H9 (cell line): ENCODE data around the gene RNF31. TPM values are rescaled to one million over a fixed set of nuclear protein-coding genes. Genes with fewer than 3 reads are reported as not detected.

ENCODE experiments used
- DNase-seq: peaks from one replicate; pipeline ENCODE4 v3.0.0-alpha.2; 2017
- H2AFZ ChIP-seq: one replicate; pipeline ENCODE4 v1.6.1; 2013; ENCODE audit warnings: mild to moderate bottlenecking, low read length, control low read depth, moderate library complexity
- H2AK5ac ChIP-seq: 2 replicates; pipeline ENCODE4 v1.6.1; 2013; ENCODE audit warnings: low read length, control low read depth, mixed read lengths; ENCODE audit not compliant: insufficient read length
- H2BK120ac ChIP-seq: one replicate; pipeline ENCODE4 v1.6.1; 2013; ENCODE audit warnings: low read depth, mild to moderate bottlenecking, low read length, control low read depth, inconsistent platforms; ENCODE audit not compliant: poor library complexity, severe bottlenecking
- H2BK12ac ChIP-seq: 2 replicates; pipeline ENCODE4 v1.6.1; 2013; ENCODE audit warnings: low read length, control low read depth, mixed read lengths, low read depth; ENCODE audit not compliant: insufficient read length
- H2BK15ac ChIP-seq: 2 replicates; pipeline ENCODE4 v1.6.1; 2013; ENCODE audit warnings: low read depth, low read length, control low read depth
- H2BK20ac ChIP-seq: one replicate; pipeline ENCODE4 v1.6.1; 2013; ENCODE audit warnings: low read depth, mild to moderate bottlenecking, low read length, control low read depth, inconsistent platforms; ENCODE audit not compliant: poor library complexity, severe bottlenecking
- H2BK5ac ChIP-seq: 2 replicates; pipeline ENCODE4 v1.6.1; 2013; ENCODE audit warnings: low read length, control low read depth, mixed read lengths; ENCODE audit not compliant: insufficient read length
- H3K14ac ChIP-seq: 2 replicates; pipeline ENCODE4 v1.6.1; 2013; ENCODE audit warnings: low read length, control low read depth; ENCODE audit not compliant: insufficient read depth
- H3K18ac ChIP-seq: 2 replicates; pipeline ENCODE4 v1.6.1; 2013; ENCODE audit warnings: low read depth, mild to moderate bottlenecking, mixed read lengths, low read length, control low read depth; ENCODE audit not compliant: insufficient read length
- H3K23ac ChIP-seq: 2 replicates; pipeline ENCODE4 v1.6.1; 2013; ENCODE audit warnings: low read length, control low read depth, mixed read lengths, low read depth; ENCODE audit not compliant: insufficient read length
- H3K23me2 ChIP-seq: 2 replicates; pipeline ENCODE4 v1.6.1; 2013; ENCODE audit warnings: low read depth, mild to moderate bottlenecking, mixed read lengths, low read length, control low read depth; ENCODE audit not compliant: insufficient read length, poor library complexity, severe bottlenecking
- H3K27ac ChIP-seq: 2 replicates; pipeline ENCODE4 v1.5.1; 2013; ENCODE audit warnings: low read length, control low read depth, mixed read lengths, low read depth; ENCODE audit not compliant: insufficient read length
- H3K27me3 ChIP-seq: 2 replicates; pipeline ENCODE4 v1.6.1; 2013; ENCODE audit warnings: low read length, control low read depth, inconsistent platforms; ENCODE audit not compliant: insufficient read depth
- H3K4ac ChIP-seq: 2 replicates; pipeline ENCODE4 v1.6.1; 2013; ENCODE audit warnings: low read depth, mild to moderate bottlenecking, control low read depth, inconsistent platforms, low read length, moderate library complexity
- H3K4me1 ChIP-seq: 2 replicates; pipeline ENCODE4 v1.6.1; 2013; ENCODE audit warnings: low read length, control low read depth, inconsistent platforms; ENCODE audit not compliant: insufficient read depth
- H3K4me2 ChIP-seq: 2 replicates; pipeline ENCODE4 v1.6.1; 2013; ENCODE audit warnings: low read length, control low read depth, mixed read lengths; ENCODE audit not compliant: insufficient read length, insufficient read depth
- H3K56ac ChIP-seq: 2 replicates; pipeline ENCODE4 v1.6.1; 2013; ENCODE audit warnings: low read depth, mild to moderate bottlenecking, mixed read lengths, low read length, control low read depth; ENCODE audit not compliant: insufficient read length
- H3K79me1 ChIP-seq: 2 replicates; pipeline ENCODE4 v1.6.1; 2013; ENCODE audit warnings: low read depth, mild to moderate bottlenecking, moderate library complexity, low read length, control low read depth, inconsistent platforms; ENCODE audit not compliant: insufficient read depth, poor library complexity, severe bottlenecking
- H3K79me2 ChIP-seq: 2 replicates; pipeline ENCODE4 v1.6.1; 2013; ENCODE audit warnings: low read length, control low read depth, inconsistent platforms; ENCODE audit not compliant: insufficient read depth
- H3K9ac ChIP-seq: 2 replicates; pipeline ENCODE4 v1.6.1; 2013; ENCODE audit warnings: low read length, control low read depth, mixed read lengths; ENCODE audit not compliant: insufficient read length; ENCODE audit errors: extremely low read depth
- H3K9me3 ChIP-seq: one replicate; pipeline ENCODE4 v1.6.1; 2013; ENCODE audit warnings: low read depth, low read length, inconsistent platforms; ENCODE audit not compliant: control insufficient read depth
- H3T11ph ChIP-seq: one replicate; pipeline ENCODE4 v1.6.1; 2013; ENCODE audit warnings: mild to moderate bottlenecking, low read length, control low read depth, inconsistent platforms
- H4K20me1 ChIP-seq: one replicate; pipeline ENCODE4 v1.6.1; 2013; ENCODE audit not compliant: control insufficient read depth, insufficient read length, insufficient read depth
- H4K5ac ChIP-seq: 2 replicates; pipeline ENCODE4 v1.6.1; 2013; ENCODE audit warnings: low read depth, mild to moderate bottlenecking, mixed read lengths, low read length, control low read depth; ENCODE audit not compliant: insufficient read length
- H4K8ac ChIP-seq: replicated peaks from 2 replicates; pipeline ENCODE4 v1.6.1; 2013; ENCODE audit warnings: low read length, control low read depth, mixed read lengths, low read depth; ENCODE audit not compliant: insufficient read length
- H4K91ac ChIP-seq: 2 replicates; pipeline ENCODE4 v1.6.1; 2013; ENCODE audit warnings: low read depth, mild to moderate bottlenecking, moderate library complexity, mixed read lengths, low read length, control low read depth; ENCODE audit not compliant: insufficient read length
- H3K27ac Mint-ChIP-seq, 3 experiments: 2 replicates in 2 of 3; 3 replicates in 1 of 3; pipeline ENCODE4 v1.8.0; 2020 to 2021; ENCODE audit warnings: mixed read lengths in 3 of 3, mild to moderate bottlenecking in 1 of 3, moderate library complexity in 1 of 3
- H3K27me3 Mint-ChIP-seq: 2 replicates; pipeline ENCODE4 v1.8.0; 2021; ENCODE audit warnings: low read depth, mild to moderate bottlenecking, moderate library complexity, mixed read lengths
- H3K36me3 Mint-ChIP-seq, 3 experiments: 2 replicates in 2 of 3; 3 replicates in 1 of 3; pipeline ENCODE4 v1.8.0; 2020 to 2021; ENCODE audit warnings: low read depth in 3 of 3, mixed read lengths in 3 of 3; ENCODE audit not compliant: insufficient read depth in 1 of 3
- H3K4me1 Mint-ChIP-seq, 2 experiments: 2 replicates each; pipeline ENCODE4 v1.8.0; 2020; ENCODE audit warnings: mixed read lengths in 2 of 2
- H3K4me3 Mint-ChIP-seq, 2 experiments: 2 replicates in 1 of 2; 3 replicates in 1 of 2; pipeline ENCODE4 v1.8.0; 2020 to 2021; ENCODE audit warnings: mild to moderate bottlenecking in 2 of 2, mixed read lengths in 2 of 2, moderate library complexity in 1 of 2
- H3K9me3 Mint-ChIP-seq, 2 experiments: 2 replicates in 1 of 2; 3 replicates in 1 of 2; pipeline ENCODE4 v1.8.0; 2020; ENCODE audit warnings: mild to moderate bottlenecking in 2 of 2, mixed read lengths in 2 of 2, moderate library complexity in 1 of 2
- WGBS: extraction: QIAGEN DNeasy Blood & Tissue Kit; methylation state at CpG from one replicate; pipeline ENCODE4 v1.1.7; 2013; ENCODE audit warnings: missing lambda C conversion rate, low lambda C conversion rate, mixed read lengths; ENCODE audit not compliant: insufficient read length; ENCODE audit errors: extremely low coverage; 5-methylcytosine and 5-hydroxymethylcytosine counted together
- total RNA-seq: library from RNA; stranded (reverse); gene quantifications from 2 replicates; pipeline ENCODE4 v1.2.1, GENCODE V29; 2021
- TF ChIP-seq, protein P1 (sequence below): fragments of 200-600 bp; sonication (generic); conservative IDR thresholded peaks from 3 replicates; pipeline ENCODE4 v1.8.0; 2021; ENCODE audit warnings: antibody characterized with exemption, mild to moderate bottlenecking

RNF31 gene
- total RNA-seq, 1 experiment from 2014 or later: 87.3 TPM

DNA sequence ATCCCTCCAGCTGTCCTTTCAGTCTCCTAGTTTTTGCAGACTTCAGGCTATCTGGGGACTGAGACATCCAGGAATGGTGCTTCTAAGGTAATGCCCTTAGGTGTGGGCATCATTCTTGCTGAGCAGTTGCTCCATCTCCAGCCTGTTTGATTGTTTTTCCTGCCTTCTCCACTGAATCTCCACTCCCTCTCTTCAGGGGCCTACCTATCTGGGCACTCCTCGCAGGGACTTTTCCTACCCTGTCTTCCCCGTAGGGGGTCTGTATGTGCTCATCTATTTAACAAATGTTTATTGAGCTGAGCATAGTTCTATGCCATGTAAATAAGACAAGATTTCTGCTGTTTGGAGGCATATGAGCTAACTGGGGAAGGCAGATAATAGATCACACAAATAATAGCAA lies 14.3 kb upstream of the RNF31 start:
- Histone ChIP-seq H3K56ac (no peak overlapping the region), H2BK120ac (no peak overlapping the region), H2AFZ (no peak overlapping the region), H2BK20ac (no peak overlapping the region), H2BK12ac (no peak overlapping the region), H3K79me2 (no peaks in the 10 kb centered on the region), H3K14ac (no peak overlapping the region), H3K9me3 (no peaks in the 10 kb centered on the region), H2AK5ac (no peak overlapping the region), H4K91ac (no peak overlapping the region), H3K4ac (no peak overlapping the region), H2BK15ac (no peak overlapping the region), H3K27me3 (no peaks in the 10 kb centered on the region), H3K4me2 (no peak overlapping the region), H3K79me1 (no peaks in the 10 kb centered on the region), H3K23ac (no peak overlapping the region), H3K18ac (no peak overlapping the region), H4K5ac (no peak overlapping the region), H4K20me1 (no peaks in the 10 kb centered on the region), H3T11ph (no peak overlapping the region), H3K27ac (no peak overlapping the region), H3K4me1 (no peaks in the 10 kb centered on the region), H4K8ac (no peak overlapping the region), H3K23me2 (peaks cover 10% of the 10 kb centered on the region), H3K9ac (no peak overlapping the region), H2BK5ac (no peak overlapping the region)
- Mint-ChIP-seq H3K27me3 (no peaks in the 10 kb centered on the region), H3K9me3 (0 out of 5 replicates have a peak, but pooled peaks cover 0 to 2% of the 10 kb centered on the region in 2 experiments), H3K4me3 (no peak overlapping the region), H3K27ac (no peak overlapping the region), H3K4me1 (peaks cover 18 to 20% of the 10 kb centered on the region in 2 experiments), H3K36me3 (peaks cover 3 to 11% (median 6%) of the 10 kb centered on the region in 3 experiments)
- DNase-seq: no peak
- no CpG with 5 or more reads among the region's 2 CpGs for WGBS
- TF ChIP-seq, protein P1, sequence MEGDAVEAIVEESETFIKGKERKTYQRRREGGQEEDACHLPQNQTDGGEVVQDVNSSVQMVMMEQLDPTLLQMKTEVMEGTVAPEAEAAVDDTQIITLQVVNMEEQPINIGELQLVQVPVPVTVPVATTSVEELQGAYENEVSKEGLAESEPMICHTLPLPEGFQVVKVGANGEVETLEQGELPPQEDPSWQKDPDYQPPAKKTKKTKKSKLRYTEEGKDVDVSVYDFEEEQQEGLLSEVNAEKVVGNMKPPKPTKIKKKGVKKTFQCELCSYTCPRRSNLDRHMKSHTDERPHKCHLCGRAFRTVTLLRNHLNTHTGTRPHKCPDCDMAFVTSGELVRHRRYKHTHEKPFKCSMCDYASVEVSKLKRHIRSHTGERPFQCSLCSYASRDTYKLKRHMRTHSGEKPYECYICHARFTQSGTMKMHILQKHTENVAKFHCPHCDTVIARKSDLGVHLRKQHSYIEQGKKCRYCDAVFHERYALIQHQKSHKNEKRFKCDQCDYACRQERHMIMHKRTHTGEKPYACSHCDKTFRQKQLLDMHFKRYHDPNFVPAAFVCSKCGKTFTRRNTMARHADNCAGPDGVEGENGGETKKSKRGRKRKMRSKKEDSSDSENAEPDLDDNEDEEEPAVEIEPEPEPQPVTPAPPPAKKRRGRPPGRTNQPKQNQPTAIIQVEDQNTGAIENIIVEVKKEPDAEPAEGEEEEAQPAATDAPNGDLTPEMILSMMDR: no peak
